Measurements from ENCODE around the gene DSE. TPM values are rescaled to one million over a fixed set of nuclear protein-coding genes. Genes with fewer than 3 reads are reported as not detected.

The DSE gene
- total RNA-seq, 4 donors from 2014 or later: 79.5 to 95.5 (median 81.7) TPM

DNA sequence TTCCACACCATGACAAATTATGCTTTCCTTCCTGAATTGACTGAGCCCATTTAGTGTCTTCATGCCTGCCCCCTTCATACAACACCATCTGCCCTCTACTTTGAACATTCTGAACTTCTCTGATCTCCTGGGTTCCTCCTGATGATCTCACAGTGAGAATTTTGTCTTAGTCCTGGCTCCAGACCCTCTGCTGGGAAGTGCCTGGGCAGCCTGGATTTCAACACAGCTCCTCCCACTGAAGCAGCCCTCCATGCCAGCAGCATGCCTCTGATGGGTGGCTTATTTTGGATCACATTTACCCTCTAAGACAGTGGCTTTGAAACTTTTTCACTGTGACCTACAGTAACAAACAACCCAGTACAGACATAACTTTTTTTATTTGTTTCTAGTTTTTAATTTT, 41.5 kb downstream of the DSE start:
- no peak for DNase-seq (ENCODE audit: low spot score in 2 of 2)
- Histone ChIP-seq H3K36me3 (peaks cover 0 to 9% (median 0%) of the 10 kb centered on the region in 3 donors), H3K27ac (peak overlapping the region in 3 of 4 donors; percentile 15 to 67 (median 43)), H3K4me3 (no peak overlapping the region), H3K4me1 (peaks cover 0 to 45% (median 20%) of the 10 kb centered on the region in 4 donors), H3K27me3 (no peaks in the 10 kb centered on the region), H3K9me3 (no peaks in the 10 kb centered on the region)
- TF ChIP-seq POLR2A (IDR thresholded peaks at IDR 0.05): no peak
- TF ChIP-seq, protein P1, sequence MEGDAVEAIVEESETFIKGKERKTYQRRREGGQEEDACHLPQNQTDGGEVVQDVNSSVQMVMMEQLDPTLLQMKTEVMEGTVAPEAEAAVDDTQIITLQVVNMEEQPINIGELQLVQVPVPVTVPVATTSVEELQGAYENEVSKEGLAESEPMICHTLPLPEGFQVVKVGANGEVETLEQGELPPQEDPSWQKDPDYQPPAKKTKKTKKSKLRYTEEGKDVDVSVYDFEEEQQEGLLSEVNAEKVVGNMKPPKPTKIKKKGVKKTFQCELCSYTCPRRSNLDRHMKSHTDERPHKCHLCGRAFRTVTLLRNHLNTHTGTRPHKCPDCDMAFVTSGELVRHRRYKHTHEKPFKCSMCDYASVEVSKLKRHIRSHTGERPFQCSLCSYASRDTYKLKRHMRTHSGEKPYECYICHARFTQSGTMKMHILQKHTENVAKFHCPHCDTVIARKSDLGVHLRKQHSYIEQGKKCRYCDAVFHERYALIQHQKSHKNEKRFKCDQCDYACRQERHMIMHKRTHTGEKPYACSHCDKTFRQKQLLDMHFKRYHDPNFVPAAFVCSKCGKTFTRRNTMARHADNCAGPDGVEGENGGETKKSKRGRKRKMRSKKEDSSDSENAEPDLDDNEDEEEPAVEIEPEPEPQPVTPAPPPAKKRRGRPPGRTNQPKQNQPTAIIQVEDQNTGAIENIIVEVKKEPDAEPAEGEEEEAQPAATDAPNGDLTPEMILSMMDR (IDR thresholded peaks at IDR 0.05): no peak
- TF ChIP-seq EP300 (IDR thresholded peaks at IDR 0.05): no peak

DNA sequence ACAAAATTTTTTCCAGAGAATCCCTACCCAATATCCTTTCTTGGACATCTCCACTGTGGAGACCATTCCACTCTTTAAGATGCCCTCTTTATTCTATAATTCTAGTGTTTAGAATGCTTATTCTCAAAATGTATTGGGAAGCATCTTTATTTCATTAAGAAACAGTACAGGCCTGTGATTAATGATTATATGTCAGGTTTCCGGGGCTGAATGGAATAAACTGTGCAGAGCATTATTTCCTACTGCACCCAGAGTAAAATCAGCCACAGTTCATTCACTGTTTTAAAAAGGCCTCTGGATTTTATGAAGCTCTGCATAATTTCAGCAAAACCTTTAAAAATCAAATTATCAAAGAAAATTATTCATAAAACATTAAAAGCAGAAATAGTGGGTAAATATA, 42.6 kb downstream of the DSE start:
- H3K36me3 ChIP-seq: peaks cover 0 to 9% (median 0%) of the 10 kb centered on the region in 3 donors
- H3K27ac ChIP-seq: no peak overlapping the region
- no peaks in the 10 kb centered on the region for H3K27me3 ChIP-seq
- peaks cover 0 to 44% (median 20%) of the 10 kb centered on the region in 4 donors for H3K4me1 ChIP-seq
- no peaks in the 10 kb centered on the region for H3K9me3 ChIP-seq
- 68 to 72% methylated on average over 1 of the region's 1 CpG for WGBS, 2 donors
- TF ChIP-seq POLR2A (IDR thresholded peaks at IDR 0.05) (no peak), EP300 (IDR thresholded peaks at IDR 0.05) (no peak)
- TF ChIP-seq, protein P1 (IDR thresholded peaks at IDR 0.05): no peak
- no peak overlapping the region for H3K4me3 ChIP-seq
- DNase-seq (ENCODE audit: low spot score in 2 of 2): no peak

DNA sequence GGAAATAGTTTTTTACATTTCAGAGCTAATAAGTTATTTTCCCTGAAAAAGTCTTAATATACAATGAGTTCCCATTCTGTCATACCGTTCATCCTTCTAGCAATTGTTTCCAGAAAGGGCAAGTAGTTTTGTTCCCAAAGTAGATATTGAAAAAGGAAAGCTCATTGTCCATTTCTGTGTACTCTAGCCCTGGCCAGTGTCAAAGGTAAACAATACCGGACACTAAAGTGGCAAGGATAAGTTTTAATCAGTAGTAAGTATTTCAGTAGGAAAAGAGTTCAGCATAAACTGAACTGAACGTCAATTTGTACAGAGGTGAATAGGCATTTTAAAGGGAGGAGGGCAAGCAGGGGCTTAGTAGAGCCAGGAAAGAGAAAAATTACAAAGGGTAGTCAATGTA, 46.9 kb downstream of the DSE start:
- TF ChIP-seq, protein P1 (IDR thresholded peaks at IDR 0.05): no peak
- TF ChIP-seq EP300 (IDR thresholded peaks at IDR 0.05): no peak
- no peak for TF ChIP-seq POLR2A (IDR thresholded peaks at IDR 0.05)
- peaks cover 0 to 24% (median under 1%) of the 10 kb centered on the region in 4 donors for H3K4me1 ChIP-seq
- peaks cover 0 to 9% (median 0%) of the 10 kb centered on the region in 3 donors for H3K36me3 ChIP-seq
- no peaks in the 10 kb centered on the region for H3K9me3 ChIP-seq
- H3K27me3 ChIP-seq: no peaks in the 10 kb centered on the region
- H3K4me3 ChIP-seq: no peak overlapping the region
- H3K27ac ChIP-seq: no peak overlapping the region
- 74 to 79% methylated on average over 3 of the region's 3 CpGs for WGBS, 2 donors
- no peak for DNase-seq (ENCODE audit: low spot score in 2 of 2)

DNA sequence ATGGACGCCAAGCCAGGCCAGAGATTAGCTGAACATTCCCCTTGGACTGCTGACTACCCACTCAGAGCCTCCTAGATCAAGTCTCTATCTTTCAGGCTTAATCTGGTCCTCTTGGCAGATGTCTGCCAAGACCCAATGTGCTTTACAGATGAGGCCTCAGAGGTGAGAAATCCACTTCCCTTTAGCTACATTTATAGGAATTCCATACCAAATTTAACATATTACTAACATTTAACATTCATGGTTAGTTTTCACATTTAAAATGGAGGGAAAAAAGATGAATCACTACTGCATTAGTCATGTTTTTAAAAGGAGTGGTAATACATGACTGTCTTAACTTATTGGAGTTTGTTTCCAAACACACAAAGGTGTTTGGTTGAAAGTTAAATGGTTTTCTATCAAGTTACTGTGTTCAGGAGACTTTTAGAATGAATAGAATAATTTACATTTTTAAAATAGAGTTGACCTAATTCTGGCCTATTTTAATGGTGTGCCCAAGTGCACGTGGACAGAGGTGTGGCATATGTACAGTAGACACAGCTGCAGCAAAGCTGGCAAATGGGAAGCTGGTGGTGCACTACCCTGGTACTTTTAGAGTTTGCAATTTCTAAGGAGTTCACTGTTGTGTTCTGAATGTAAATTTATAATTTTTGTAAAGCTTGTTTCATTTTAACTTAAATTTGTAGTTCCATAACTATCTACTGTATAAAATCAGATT, 48.5 kb downstream of the DSE start:
- TF ChIP-seq, protein P1 (IDR thresholded peaks at IDR 0.05): no peak
- TF ChIP-seq EP300 (IDR thresholded peaks at IDR 0.05) (no peak), POLR2A (IDR thresholded peaks at IDR 0.05) (no peak)
- H3K4me1 ChIP-seq: peaks cover 0 to 19% (median 0%) of the 10 kb centered on the region in 4 donors
- H3K27ac ChIP-seq: no peak overlapping the region
- WGBS, 2 donors: 81 to 86% methylated on average over 2 of the region's 2 CpGs
- H3K27me3 ChIP-seq: no peaks in the 10 kb centered on the region
- DNase-seq (ENCODE audit: low spot score in 2 of 2): no peak
- no peaks in the 10 kb centered on the region for H3K9me3 ChIP-seq
- peaks cover 0 to 9% (median 0%) of the 10 kb centered on the region in 3 donors for H3K36me3 ChIP-seq
- H3K4me3 ChIP-seq: no peak overlapping the region

DNA sequence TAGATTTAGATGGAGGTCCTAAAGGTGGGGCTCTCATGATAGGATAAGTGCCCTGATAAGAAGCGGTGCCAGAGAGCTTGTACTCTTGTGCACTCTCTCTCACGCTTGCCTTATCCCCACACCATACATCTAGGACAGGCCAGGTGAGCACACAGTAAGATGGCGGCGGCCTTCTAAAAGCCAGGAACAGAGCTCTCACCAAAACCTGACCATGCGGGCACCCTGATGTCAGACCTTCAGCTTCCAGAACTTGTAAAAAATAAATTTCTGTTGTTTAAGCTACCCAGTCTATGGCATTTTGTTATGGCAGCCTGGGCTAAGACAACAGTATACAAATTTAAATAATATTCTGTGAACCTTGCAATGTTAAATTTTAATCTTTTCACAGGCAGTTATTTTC, 49.6 kb downstream of the DSE start:
- Histone ChIP-seq H3K36me3 (no peaks in the 10 kb centered on the region), H3K9me3 (no peaks in the 10 kb centered on the region), H3K27ac (no peak overlapping the region), H3K27me3 (no peaks in the 10 kb centered on the region), H3K4me3 (no peak overlapping the region), H3K4me1 (peaks cover 0 to 22% (median 0%) of the 10 kb centered on the region in 4 donors)
- TF ChIP-seq POLR2A (IDR thresholded peaks at IDR 0.05) (no peak), EP300 (IDR thresholded peaks at IDR 0.05) (no peak)
- TF ChIP-seq, protein P1 (IDR thresholded peaks at IDR 0.05): no peak
- 98 to 100% methylated on average over 5 of the region's 5 CpGs for WGBS, 2 donors
- no peak for DNase-seq (ENCODE audit: low spot score in 2 of 2)
